HAP-1 (cell line): ENCODE data around the gene TRIM54.

Source experiments
- DNase-seq, 2 experiments: peaks; one replicate each; pipeline ENCODE4 v3.0.0-alpha.2; 2016 to 2020; ENCODE audit warnings: low spot score in 2 of 2
- H3K27me3 ChIP-seq: fragments of 250-450 bp; sonication (Bioruptor Pico); 2 replicates; pipeline ENCODE4 v1.5.1; 2020; ENCODE audit warnings: low read depth, mild to moderate bottlenecking, moderate library complexity
- H3K36me3 ChIP-seq: fragments of 250-450 bp; sonication (Bioruptor Pico); replicated peaks from 2 replicates; pipeline ENCODE4 v1.5.1; 2020; ENCODE audit warnings: mild to moderate bottlenecking
- H3K4me1 ChIP-seq: fragments of 250-450 bp; sonication (Bioruptor Pico); 2 replicates; pipeline ENCODE4 v1.5.1; 2020; ENCODE audit warnings: mild to moderate bottlenecking
- H3K4me3 ChIP-seq: fragments of 250-450 bp; sonication (Bioruptor Pico); 2 replicates; pipeline ENCODE4 v1.5.1; 2020; ENCODE audit warnings: mild to moderate bottlenecking, moderate library complexity
- H3K9me3 ChIP-seq: fragments of 250-450 bp; sonication (Bioruptor Pico); 2 replicates; pipeline ENCODE4 v1.5.1; 2020; ENCODE audit warnings: mild to moderate bottlenecking, moderate library complexity
- in situ Hi-C: fragments of 300-500 bp; cut with MboI; formaldehyde crosslinking; loops from 3 replicates; pipeline ENCODE4 v1.14.3; 2020; ENCODE audit warnings: low sequenced_read_pairs, inconsistent platforms, mixed read lengths

TRIM54 gene

GRCh38 chr2:27281855-27282559 is at the start of gene TRIM54:
TRIM54 (plus strand) TSS chr2:27282429; CDS start chr2:27282732, 303 bp downstream.
- DNase-seq: peak; percentile 84 to 94
- peak within 1 kb of the TSS; percentile 20 for H3K4me3 ChIP-seq
- in situ Hi-C loops: loop anchor here (10.0 kb wide), 2 partner anchors 177 to 317 kb away; no protein-coding TSS in a partner anchor
- H3K4me1 ChIP-seq: peaks cover 58% of the 10 kb centered on the region
- H3K27me3 ChIP-seq: no peaks in the 10 kb centered on the region
- H3K36me3 ChIP-seq: no peaks in the 10 kb centered on the region
- H3K9me3 ChIP-seq: no peaks in the 10 kb centered on the region

GRCh38 chr2:27233341-27233740 is 48.9 kb upstream of the TRIM54 start:
- Histone ChIP-seq H3K36me3 (peaks cover 98% of the 10 kb centered on the region), H3K27me3 (no peaks in the 10 kb centered on the region), H3K4me1 (no peaks in the 10 kb centered on the region), H3K4me3 (no peak overlapping the region), H3K9me3 (no peaks in the 10 kb centered on the region)
- in situ Hi-C loops: no loop called here
- DNase-seq: no peak

- no peak overlapping the region for H3K4me3 ChIP-seq
- peaks cover 100% of the 10 kb centered on the region for H3K36me3 ChIP-seq
- no peaks in the 10 kb centered on the region for H3K9me3 ChIP-seq
- no peaks in the 10 kb centered on the region for H3K4me1 ChIP-seq
- no peak for DNase-seq
- no peaks in the 10 kb centered on the region for H3K27me3 ChIP-seq
- in situ Hi-C loops: no loop called here
These were observed 46.1 kb upstream of the TRIM54 start for GRCh38 chr2:27236136-27236535.

GRCh38 chr2:27236626-27237025 is 45.6 kb upstream of the TRIM54 start:
- no peaks in the 10 kb centered on the region for H3K27me3 ChIP-seq
- peaks cover 100% of the 10 kb centered on the region for H3K36me3 ChIP-seq
- in situ Hi-C loops: no loop called here
- DNase-seq: no peak
- no peaks in the 10 kb centered on the region for H3K9me3 ChIP-seq
- no peak overlapping the region for H3K4me3 ChIP-seq
- no peaks in the 10 kb centered on the region for H3K4me1 ChIP-seq

GRCh38 chr2:27237341-27237945 is 44.8 kb upstream of the TRIM54 start:
- H3K36me3 ChIP-seq: peaks cover 100% of the 10 kb centered on the region

GRCh38 chr2:27238976-27239375 is 43.3 kb upstream of the TRIM54 start:
- Histone ChIP-seq H3K36me3 (peaks cover 100% of the 10 kb centered on the region), H3K4me3 (no peak overlapping the region), H3K9me3 (no peaks in the 10 kb centered on the region), H3K27me3 (no peaks in the 10 kb centered on the region), H3K4me1 (no peaks in the 10 kb centered on the region)
- in situ Hi-C loops: no loop called here
- no peak for DNase-seq

More at GRCh38 chr2:27237341-27237945, 44.8 kb upstream of the TRIM54 start:
- H3K9me3 ChIP-seq: no peaks in the 10 kb centered on the region
- in situ Hi-C loops: no loop called here
- H3K27me3 ChIP-seq: no peaks in the 10 kb centered on the region
- no peaks in the 10 kb centered on the region for H3K4me1 ChIP-seq
- no peak for DNase-seq
- H3K4me3 ChIP-seq: no peak overlapping the region

GRCh38 chr2:27240406-27240805 is 41.8 kb upstream of the TRIM54 start:
- in situ Hi-C loops: no loop called here
- Histone ChIP-seq H3K4me3 (no peak overlapping the region), H3K27me3 (no peaks in the 10 kb centered on the region), H3K9me3 (no peaks in the 10 kb centered on the region), H3K4me1 (no peaks in the 10 kb centered on the region), H3K36me3 (peaks cover 93% of the 10 kb centered on the region)
- DNase-seq: no peak

- in situ Hi-C loops: no loop called here
- Histone ChIP-seq H3K4me1 (no peaks in the 10 kb centered on the region), H3K36me3 (peaks cover 78% of the 10 kb centered on the region), H3K9me3 (no peaks in the 10 kb centered on the region; the same call in 1 of the 2 replicates), H3K27me3 (no peaks in the 10 kb centered on the region), H3K4me3 (no peak overlapping the region)
- DNase-seq: no peak
These were observed 40.2 kb upstream of the TRIM54 start for GRCh38 chr2:27241761-27242613.

GRCh38 chr2:27242614-27242951 is 39.6 kb upstream of the TRIM54 start:
- in situ Hi-C loops: no loop called here
- no peak for DNase-seq
- Histone ChIP-seq H3K4me3 (no peak overlapping the region), H3K27me3 (no peaks in the 10 kb centered on the region), H3K36me3 (peaks cover 72% of the 10 kb centered on the region), H3K4me1 (no peaks in the 10 kb centered on the region), H3K9me3 (no peaks in the 10 kb centered on the region; the same call in 1 of the 2 replicates)

GRCh38 chr2:27243391-27244130 is 38.7 kb upstream of the TRIM54 start:
- in situ Hi-C loops: no loop called here

GRCh38 chr2:27245116-27245515 is 37.1 kb upstream of the TRIM54 start:
- no peak overlapping the region for H3K4me3 ChIP-seq
- H3K9me3 ChIP-seq: no peaks in the 10 kb centered on the region; the same call in 1 of the 2 replicates
- no peak for DNase-seq
- H3K27me3 ChIP-seq: no peaks in the 10 kb centered on the region
- in situ Hi-C loops: no loop called here
- peaks cover 46% of the 10 kb centered on the region for H3K36me3 ChIP-seq
- no peaks in the 10 kb centered on the region for H3K4me1 ChIP-seq

More at GRCh38 chr2:27243391-27244130, 38.7 kb upstream of the TRIM54 start:
- H3K36me3 ChIP-seq: peaks cover 62% of the 10 kb centered on the region
- H3K9me3 ChIP-seq: no peaks in the 10 kb centered on the region; the same call in 1 of the 2 replicates
- H3K4me3 ChIP-seq: no peak overlapping the region
- no peak for DNase-seq
- H3K27me3 ChIP-seq: no peaks in the 10 kb centered on the region
- no peaks in the 10 kb centered on the region for H3K4me1 ChIP-seq

GRCh38 chr2:27245626-27246025 is 36.6 kb upstream of the TRIM54 start:
- H3K36me3 ChIP-seq: peaks cover 41% of the 10 kb centered on the region
- in situ Hi-C loops: no loop called here

GRCh38 chr2:27247893-27248292 is 34.3 kb upstream of the TRIM54 start:
- no peaks in the 10 kb centered on the region; the same call in 1 of the 2 replicates for H3K9me3 ChIP-seq
- H3K36me3 ChIP-seq: peaks cover 19% of the 10 kb centered on the region
- in situ Hi-C loops: no loop called here
- DNase-seq: no peak
- H3K4me1 ChIP-seq: peaks cover 4% of the 10 kb centered on the region
- no peaks in the 10 kb centered on the region for H3K27me3 ChIP-seq
- no peak overlapping the region for H3K4me3 ChIP-seq

More at GRCh38 chr2:27245626-27246025, 36.6 kb upstream of the TRIM54 start:
- no peaks in the 10 kb centered on the region; the same call in 1 of the 2 replicates for H3K9me3 ChIP-seq
- no peak overlapping the region for H3K4me3 ChIP-seq
- H3K4me1 ChIP-seq: peaks cover 4% of the 10 kb centered on the region
- no peaks in the 10 kb centered on the region for H3K27me3 ChIP-seq
- no peak for DNase-seq
